NCI-H1930 (cell line): Measurements from ENCODE around the gene CKMT2.
A peak's percentile ranks its signal among the peaks of the same experiment; 100 is the strongest.

Experiments used
- DNase-seq, 2 experiments: peaks; one replicate each; lab custom pipeline; 2025; lab: John Stamatoyannopoulos, UW

CKMT2 gene

GRCh38 chr5:81233080-81233634 is at the start of gene CKMT2:
CKMT2 (plus strand) TSS chr5:81233322; CDS start chr5:81251133, 17,811 bp downstream.
- DNase-seq, result no peak

GRCh38 chr5:81183811-81184748 is 49.0 kb upstream of the CKMT2 start:
- DNase-seq, result peak; percentile 37 to 78

DNA sequence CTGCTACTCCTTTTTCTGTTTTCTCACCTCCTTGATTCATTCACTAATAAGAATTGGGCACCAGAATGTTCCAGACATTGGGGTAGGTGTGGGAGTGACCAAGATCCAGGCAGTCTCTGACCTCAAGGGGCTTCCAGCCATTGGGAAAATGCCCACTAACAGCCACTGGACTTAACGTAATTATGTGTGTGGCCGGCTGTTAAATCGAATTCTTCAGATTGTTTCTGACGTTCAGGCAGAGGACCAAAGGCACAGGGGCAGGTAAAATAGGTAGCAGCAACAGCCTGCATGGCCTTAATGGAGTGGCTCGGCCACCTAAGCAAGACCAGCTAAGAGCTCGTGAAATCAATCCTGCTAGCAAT is 48.4 kb upstream of the CKMT2 start:
- no peak for DNase-seq

GRCh38 chr5:81187885-81188284 is 45.2 kb upstream of the CKMT2 start:
- no peak for DNase-seq

DNA sequence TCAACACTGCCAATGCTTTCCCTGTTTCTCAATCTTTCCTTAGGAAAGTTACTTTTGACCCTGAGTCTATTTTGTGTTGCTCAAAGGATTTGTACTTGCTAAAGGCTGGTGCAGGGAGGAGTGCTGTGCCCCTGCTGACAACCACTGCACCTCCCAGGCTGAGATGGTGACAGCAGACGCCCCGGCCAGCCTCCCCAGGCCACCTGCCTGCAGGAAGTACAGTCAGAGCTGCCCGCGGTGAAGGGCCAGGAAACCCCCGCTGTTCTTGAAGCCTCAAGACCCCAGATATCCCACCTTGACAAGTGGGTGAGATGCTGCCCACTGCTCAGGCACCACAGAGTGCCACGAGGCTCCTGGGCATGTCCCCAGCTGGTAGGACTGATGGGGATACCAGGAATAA is 44.2 kb upstream of the CKMT2 start:
- DNase-seq, result no peak

DNA sequence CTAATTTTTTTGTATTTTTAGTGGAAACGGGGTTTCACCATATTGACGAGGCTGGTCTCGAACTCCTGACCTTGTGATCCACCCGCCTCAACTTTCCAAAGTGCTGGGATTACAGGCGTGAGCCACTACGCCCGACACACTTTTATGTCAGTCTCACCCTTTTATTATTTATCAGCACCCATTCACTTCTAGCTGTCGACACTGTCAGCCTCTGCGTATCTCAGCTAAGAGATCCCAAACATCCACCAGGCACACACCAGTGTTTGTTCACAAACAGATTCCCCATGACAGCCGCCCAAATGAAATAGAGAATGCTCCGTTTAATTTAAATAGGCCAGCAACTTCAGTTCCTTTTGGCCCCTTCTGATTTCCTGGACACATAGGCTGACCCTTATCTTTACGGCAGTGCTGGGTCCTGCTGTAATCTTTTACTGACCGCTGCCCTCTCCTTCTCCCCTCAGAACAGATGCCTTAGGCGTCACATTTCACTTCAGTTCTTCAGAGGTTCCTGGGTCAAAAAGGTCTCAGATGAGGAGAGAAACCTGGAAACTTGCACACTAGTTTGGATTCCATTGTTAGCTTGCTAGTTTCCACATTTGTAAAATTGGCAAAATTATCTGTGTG is 43.1 kb upstream of the CKMT2 start:
- DNase-seq, result no peak

DNA sequence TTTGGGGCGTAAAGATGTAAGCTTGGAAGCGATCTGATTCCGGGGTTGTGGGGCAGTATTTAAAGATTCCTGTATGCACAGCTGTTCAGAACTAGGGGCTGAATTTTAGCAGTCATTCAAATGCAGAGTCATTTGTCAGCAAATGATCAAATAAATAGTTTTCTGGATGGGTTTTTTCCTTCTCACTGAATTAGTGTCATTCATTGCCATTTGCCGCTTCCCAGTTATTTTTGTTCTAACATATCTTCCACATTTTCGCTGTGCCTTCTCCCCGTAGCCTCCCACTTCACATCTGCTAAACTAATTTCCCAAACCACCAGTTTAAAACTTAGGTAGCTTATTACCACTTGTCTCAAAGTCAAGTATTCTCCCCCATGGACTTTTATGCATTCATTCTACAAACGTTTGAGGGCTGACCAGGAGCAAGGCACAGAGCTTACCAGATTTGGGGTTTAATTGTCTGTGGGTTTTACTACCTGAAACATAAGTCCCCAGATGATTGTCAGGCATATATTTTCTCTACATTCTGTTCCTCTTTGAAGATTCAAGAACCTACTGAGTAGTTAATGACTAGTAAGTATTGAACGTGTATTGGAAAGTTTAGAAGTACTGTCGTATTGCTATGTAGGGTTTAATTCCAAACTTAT is 41.3 kb upstream of the CKMT2 start:
- DNase-seq, result no peak

GRCh38 chr5:81192373-81192750 is 40.8 kb upstream of the CKMT2 start:
- no peak for DNase-seq

- DNase-seq, result no peak
Observed at GRCh38 chr5:81194633-81195334, 38.3 kb upstream of the CKMT2 start.

GRCh38 chr5:81195335-81195929 is 37.7 kb upstream of the CKMT2 start:
- DNase-seq, result no peak

DNA sequence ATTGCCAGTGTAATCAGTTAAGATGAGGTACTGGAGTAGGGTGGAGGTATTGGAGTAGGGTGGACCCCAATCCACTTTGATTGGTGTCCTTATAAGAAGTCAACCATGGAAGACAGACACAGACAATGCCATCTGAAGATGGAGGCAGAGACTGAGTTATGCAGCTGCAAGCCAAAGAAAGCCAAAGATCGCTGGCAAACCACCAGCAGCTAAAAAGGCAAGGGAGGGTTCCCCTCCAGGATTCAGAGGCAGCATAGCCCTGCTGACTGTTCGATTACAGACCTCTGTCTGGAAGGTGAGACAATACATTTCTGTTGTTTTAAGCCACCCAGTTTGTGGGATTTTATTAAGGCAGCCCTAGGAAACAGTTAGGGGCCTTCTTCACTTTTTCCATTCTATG is 30.5 kb upstream of the CKMT2 start:
- DNase-seq, result no peak

- no peak for DNase-seq
Observed at GRCh38 chr5:81203729-81204128, 29.4 kb upstream of the CKMT2 start.

DNA sequence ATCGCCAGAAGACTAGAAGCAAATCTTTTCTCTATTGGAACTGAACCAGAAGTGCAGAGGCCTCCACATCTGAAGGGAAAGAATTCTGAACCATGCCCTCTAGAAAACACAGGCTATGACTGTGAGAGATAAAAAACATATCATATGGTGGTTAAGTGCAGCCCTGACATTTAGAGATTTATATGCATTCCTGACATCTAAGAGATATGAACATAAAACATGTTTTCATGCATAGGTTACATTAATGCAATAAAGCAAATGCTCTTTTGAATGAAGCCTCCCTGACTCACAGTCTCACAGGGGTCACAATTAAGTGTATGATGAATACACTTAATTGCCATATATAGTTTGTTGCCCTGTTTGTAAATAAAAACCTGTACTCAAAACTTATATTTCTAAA is 28.9 kb upstream of the CKMT2 start:
- no peak for DNase-seq

DNA sequence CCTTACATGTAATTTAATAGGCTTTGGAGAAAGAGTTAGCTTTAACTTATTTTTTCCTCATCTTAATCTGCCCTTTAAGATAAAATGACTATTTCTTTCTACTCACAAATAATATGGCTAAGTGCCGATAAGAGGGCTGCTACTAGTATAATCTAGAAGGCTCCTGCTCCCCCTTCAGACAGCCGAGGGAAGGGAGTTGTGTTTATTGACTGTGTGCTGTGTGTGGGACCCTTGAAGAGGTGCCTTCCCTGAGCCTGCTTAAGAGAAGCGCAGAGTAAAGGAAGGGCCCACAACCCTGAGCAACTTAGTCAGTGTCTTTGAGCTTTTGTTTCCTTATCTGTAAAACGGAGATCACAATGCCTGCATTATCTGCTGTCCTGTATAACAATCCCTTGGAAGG is 28.1 kb upstream of the CKMT2 start:
- no peak for DNase-seq

- no peak for DNase-seq
Observed at GRCh38 chr5:81207009-81207408, 26.1 kb upstream of the CKMT2 start.

DNA sequence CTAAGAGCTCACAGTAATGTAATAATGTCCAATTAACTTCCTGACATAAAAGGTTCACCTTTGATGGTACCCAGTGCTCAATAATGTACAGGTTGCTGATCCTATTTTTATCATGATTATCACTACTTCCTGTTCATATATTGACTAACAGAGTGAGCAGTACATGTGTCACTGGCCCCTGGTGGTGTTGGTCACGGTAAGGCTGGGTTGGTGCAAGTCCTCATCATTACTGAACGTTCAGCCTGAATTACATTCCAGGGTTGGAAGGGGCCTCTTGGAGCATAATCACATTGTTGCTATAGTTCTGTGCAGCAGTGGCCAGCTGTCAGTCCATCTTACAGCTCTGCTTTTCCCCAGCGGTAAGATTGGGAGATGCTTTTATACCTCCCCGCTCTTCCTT is 24.2 kb upstream of the CKMT2 start:
- DNase-seq, result no peak

DNA sequence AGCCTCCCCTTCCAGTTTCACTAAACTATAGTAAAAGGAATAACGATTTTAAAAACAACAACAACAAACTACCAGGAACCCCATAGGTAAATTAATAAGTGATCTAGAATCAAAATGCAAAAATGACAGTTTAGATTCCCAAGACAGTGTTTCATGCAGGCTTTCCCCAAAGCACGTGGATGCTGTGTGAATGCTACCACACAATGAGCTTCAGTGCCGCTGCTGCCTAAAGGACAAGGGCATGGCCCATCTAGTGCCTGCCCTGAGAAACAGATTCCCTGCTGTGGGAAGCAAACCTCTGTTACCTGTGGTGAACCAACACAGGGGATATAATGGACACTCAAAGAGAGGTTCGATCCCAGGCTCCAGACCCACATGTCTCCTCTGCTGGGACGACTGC is 23.7 kb upstream of the CKMT2 start:
- no peak for DNase-seq

DNA sequence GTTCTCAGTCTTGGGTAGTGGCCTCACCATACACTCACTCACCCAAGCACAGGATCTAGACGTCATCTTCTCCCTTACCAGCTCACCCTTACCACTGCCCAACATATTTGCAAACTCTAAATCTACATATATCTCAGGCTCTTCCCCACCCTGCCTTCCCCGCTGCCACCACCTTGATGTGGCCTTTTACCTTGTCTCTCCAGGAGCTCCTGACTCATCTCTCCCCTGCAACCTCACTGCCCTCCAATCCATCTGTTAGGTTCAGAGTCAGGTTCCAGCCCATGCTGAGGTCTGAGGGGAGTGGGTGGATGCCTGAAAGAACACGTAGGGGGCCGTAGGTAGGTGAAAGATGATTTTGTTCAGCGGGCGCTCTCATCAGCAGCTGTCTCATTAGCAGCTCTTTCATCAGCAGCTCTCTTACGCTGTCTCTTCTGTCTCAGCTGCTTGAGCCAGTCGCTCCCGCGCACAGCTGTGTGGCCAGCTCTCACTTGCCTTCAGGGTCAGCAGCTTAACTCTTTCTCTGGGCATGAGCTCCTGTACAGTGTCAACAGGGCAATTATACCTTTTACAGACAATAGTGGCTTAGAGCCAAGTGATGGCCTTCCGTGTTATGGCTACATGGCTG is 23.1 kb upstream of the CKMT2 start:
- DNase-seq, result no peak

DNA sequence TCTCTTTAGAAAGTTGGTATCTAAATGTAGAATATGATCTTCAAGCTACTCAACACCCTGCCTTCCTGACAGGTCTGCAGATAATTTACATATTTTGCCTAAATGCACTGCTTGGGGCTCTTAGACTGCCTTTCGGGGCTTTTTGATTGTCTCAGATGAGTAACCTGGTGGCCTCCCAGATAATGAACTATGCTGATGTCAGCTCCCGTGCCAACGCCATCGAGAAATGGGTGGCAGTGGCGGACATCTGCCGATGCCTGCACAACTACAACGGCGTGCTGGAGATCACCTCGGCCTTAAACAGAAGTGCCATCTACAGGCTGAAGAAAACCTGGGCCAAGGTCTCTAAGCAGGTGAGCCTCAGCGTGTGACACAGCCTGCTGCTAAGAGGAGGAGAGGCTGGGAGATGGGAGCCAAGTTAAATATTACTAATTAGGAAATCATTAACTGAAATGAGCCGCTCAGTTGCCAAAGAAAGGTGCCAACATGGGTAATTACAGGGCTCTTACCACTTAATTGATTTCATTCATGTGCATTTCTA is 20.8 kb upstream of the CKMT2 start:
- DNase-seq, result peak in 1 of 2 experiments; percentile 9

DNA sequence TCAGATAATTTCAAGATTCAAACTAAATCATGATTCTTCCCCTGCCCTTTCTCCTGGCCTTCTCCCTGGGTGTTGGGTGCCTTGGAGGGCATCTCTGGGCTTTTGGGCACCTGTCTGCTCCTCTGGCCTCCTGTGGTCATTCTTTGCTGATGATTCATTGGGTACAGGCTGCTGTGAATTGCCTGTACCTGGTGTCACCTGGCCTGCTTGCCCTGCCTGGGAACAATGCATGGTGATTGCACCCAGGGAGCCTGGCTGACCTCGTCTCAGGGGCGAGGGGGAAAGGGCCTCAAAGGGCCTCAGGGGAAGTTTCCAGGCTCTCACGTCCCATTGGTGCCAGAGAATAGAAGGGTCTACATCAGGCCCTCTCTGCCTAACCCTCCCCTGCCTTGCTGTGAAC is 20.1 kb upstream of the CKMT2 start:
- DNase-seq, result no peak

GRCh38 chr5:81214848-81215247 is 18.3 kb upstream of the CKMT2 start:
- DNase-seq, result no peak
